Neural cell (in vitro differentiated cells): ENCODE results near the gene IPO9. TPM values are rescaled to one million over a fixed set of nuclear protein-coding genes. Genes with fewer than 3 reads are reported as not detected.

Experiments
- H2AFZ ChIP-seq: fragments of 200-600, 300-800 bp; sonication (generic), shearing (Covaris generic); 2 replicates; pipeline ENCODE4 v1.6.0; 2014; ENCODE audit warnings: low read depth, mild to moderate bottlenecking, antibody characterized with exemption, low read length, moderate library complexity
- H3F3A ChIP-seq: fragments of 200-600 bp; shearing (Covaris generic); 2 replicates; pipeline ENCODE4 v1.6.1; 2016; ENCODE audit warnings: mild to moderate bottlenecking, moderate library complexity, mixed read lengths, antibody characterized with exemption, low read length; ENCODE audit not compliant: insufficient read depth, poor library complexity, severe bottlenecking
- H3K27ac ChIP-seq: fragments of 200-600, 300-800 bp; sonication (generic), shearing (Covaris generic); 2 replicates; pipeline ENCODE4 v1.5.1; 2014; ENCODE audit warnings: mild to moderate bottlenecking, low read length, moderate library complexity
- H3K27me3 ChIP-seq: fragments of 300-800, 200-600 bp; sonication (generic), shearing (Covaris generic); 2 replicates; pipeline ENCODE4 v1.6.0; 2014; ENCODE audit warnings: mild to moderate bottlenecking, low read depth, low read length, moderate library complexity; ENCODE audit not compliant: insufficient read depth
- H3K36me3 ChIP-seq: fragments of 300-800, 200-600 bp; sonication (generic), shearing (Covaris generic); 2 replicates; pipeline ENCODE4 v1.5.1; 2014; ENCODE audit warnings: mild to moderate bottlenecking, antibody characterized with exemption, low read length, moderate library complexity; ENCODE audit not compliant: insufficient read depth
- H3K4me2 ChIP-seq: fragments of 300-800, 200-600 bp; sonication (generic), shearing (Covaris generic); 2 replicates; pipeline ENCODE4 v1.6.0; 2014; ENCODE audit warnings: mild to moderate bottlenecking, low read length
- H3K4me3 ChIP-seq: fragments of 300-800, 200-600 bp; sonication (generic), shearing (Covaris generic); 2 replicates; pipeline ENCODE4 v1.5.1; 2014; ENCODE audit warnings: mild to moderate bottlenecking, low read length, moderate library complexity
- H3K79me2 ChIP-seq: fragments of 200-600 bp; shearing (Covaris generic); replicated peaks from 2 replicates; pipeline ENCODE4 v1.6.0; 2014; ENCODE audit warnings: mild to moderate bottlenecking, low read length, moderate library complexity; ENCODE audit not compliant: insufficient read depth
- H3K9ac ChIP-seq: fragments of 300-800, 200-600 bp; sonication (generic), shearing (Covaris generic); 2 replicates; pipeline ENCODE4 v1.6.1; 2016; ENCODE audit warnings: mild to moderate bottlenecking, low read length, mixed read lengths
- H3K9me2 ChIP-seq: fragments of 200-600 bp; shearing (Covaris generic); 2 replicates; pipeline ENCODE4 v1.6.1; 2016; ENCODE audit warnings: mild to moderate bottlenecking, low read length, mixed read lengths; ENCODE audit not compliant: insufficient read depth
- H3K9me3 ChIP-seq: fragments of 200-600, 300-800 bp; sonication (generic), shearing (Covaris generic); 2 replicates; pipeline ENCODE4 v1.6.1; 2016; ENCODE audit warnings: mild to moderate bottlenecking, mixed run types, low read length, moderate library complexity, mixed read lengths
- H4K20me1 ChIP-seq: fragments of 200-600 bp; shearing (Covaris generic); 2 replicates; pipeline ENCODE4 v1.6.1; 2016; ENCODE audit warnings: mild to moderate bottlenecking, mixed run types; ENCODE audit not compliant: insufficient read depth
- EP300 ChIP-seq: fragments of 450-650 bp; conservative IDR thresholded peaks from 2 replicates; pipeline ENCODE4 v1.6.1; 2014; ENCODE audit warnings: antibody characterized with exemption, mild to moderate bottlenecking, moderate library complexity; ENCODE audit not compliant: poor library complexity, severe bottlenecking
- EZH2 ChIP-seq: fragments of 200-600, 300-800 bp; shearing (Covaris generic), sonication (generic); IDR thresholded peaks from 2 replicates; pipeline ENCODE4 v1.6.1; 2014; ENCODE audit warnings: antibody characterized with exemption, low read length, borderline replicate concordance, mild to moderate bottlenecking; ENCODE audit not compliant: insufficient read depth, poor library complexity, severe bottlenecking
- MXI1 ChIP-seq: fragments of 450-650 bp; conservative IDR thresholded peaks from 2 replicates; pipeline ENCODE4 v1.6.1; 2014; ENCODE audit warnings: antibody characterized with exemption, mild to moderate bottlenecking; ENCODE audit not compliant: poor library complexity, severe bottlenecking
- POLR2AphosphoS5 ChIP-seq: IDR thresholded peaks from 2 replicates; pipeline ENCODE4 v1.6.1; 2012
- RAD21 ChIP-seq: fragments of 450-650 bp; conservative IDR thresholded peaks from 2 replicates; pipeline ENCODE4 v1.6.1; 2014; ENCODE audit warnings: antibody characterized with exemption, mild to moderate bottlenecking, moderate library complexity
- SMC3 ChIP-seq: fragments of 450-650 bp; conservative IDR thresholded peaks from 2 replicates; pipeline ENCODE4 v1.6.1; 2014; ENCODE audit warnings: antibody characterized with exemption, mild to moderate bottlenecking, moderate library complexity; ENCODE audit not compliant: poor library complexity
- TAF1 ChIP-seq: IDR thresholded peaks from 2 replicates; pipeline ENCODE4 v1.6.1; 2012; ENCODE audit warnings: low read depth
- polyA plus RNA-seq: library from polyadenylated mRNA; depleted of rRNA; stranded (reverse); fragments of >200 nt; gene quantifications from 2 replicates; pipeline ENCODE4 v1.2.3, GENCODE V29; 2014
- TF ChIP-seq, protein P1 (sequence below): fragments of 450-650 bp; IDR thresholded peaks from 2 replicates; pipeline ENCODE4 v1.5.1; 2014; ENCODE audit warnings: antibody characterized with exemption, mild to moderate bottlenecking, moderate library complexity; ENCODE audit not compliant: poor library complexity, severe bottlenecking
- TF ChIP-seq, protein P2 (sequence below): IDR thresholded peaks from 2 replicates; pipeline ENCODE4 v1.6.1; 2012; ENCODE audit warnings: borderline replicate concordance

IPO9 gene
- polyA plus RNA-seq, 1 donor from 2014 or later, result 45.0 TPM

DNA sequence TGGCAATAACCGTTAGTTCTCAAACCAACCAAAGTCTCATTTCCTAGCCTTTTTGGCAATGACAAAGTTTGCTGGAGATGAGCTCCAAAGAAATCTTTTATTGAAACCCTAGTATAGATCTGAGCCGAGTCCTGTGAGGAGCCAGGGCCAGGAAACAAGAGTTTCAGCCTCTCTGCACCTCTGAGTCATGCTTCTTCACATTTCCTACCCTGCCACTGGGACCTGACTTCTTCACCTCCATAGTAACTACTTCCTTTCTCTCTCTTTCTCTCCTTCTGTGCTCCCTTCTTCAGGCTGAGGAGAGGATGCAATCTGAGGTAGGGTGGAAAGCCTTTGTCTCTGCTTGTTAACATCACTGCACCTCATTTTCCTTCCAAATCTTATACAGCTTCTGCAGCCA lies 38.7 kb upstream of the IPO9 start:
- no peaks in the 10 kb centered on the region for H3K79me2 ChIP-seq
- no peaks in the 10 kb centered on the region for H3K9me2 ChIP-seq
- H3K36me3 ChIP-seq, result peaks cover 23% of the 10 kb centered on the region
- no peak overlapping the region for H2AFZ ChIP-seq
- TF ChIP-seq, protein P1, sequence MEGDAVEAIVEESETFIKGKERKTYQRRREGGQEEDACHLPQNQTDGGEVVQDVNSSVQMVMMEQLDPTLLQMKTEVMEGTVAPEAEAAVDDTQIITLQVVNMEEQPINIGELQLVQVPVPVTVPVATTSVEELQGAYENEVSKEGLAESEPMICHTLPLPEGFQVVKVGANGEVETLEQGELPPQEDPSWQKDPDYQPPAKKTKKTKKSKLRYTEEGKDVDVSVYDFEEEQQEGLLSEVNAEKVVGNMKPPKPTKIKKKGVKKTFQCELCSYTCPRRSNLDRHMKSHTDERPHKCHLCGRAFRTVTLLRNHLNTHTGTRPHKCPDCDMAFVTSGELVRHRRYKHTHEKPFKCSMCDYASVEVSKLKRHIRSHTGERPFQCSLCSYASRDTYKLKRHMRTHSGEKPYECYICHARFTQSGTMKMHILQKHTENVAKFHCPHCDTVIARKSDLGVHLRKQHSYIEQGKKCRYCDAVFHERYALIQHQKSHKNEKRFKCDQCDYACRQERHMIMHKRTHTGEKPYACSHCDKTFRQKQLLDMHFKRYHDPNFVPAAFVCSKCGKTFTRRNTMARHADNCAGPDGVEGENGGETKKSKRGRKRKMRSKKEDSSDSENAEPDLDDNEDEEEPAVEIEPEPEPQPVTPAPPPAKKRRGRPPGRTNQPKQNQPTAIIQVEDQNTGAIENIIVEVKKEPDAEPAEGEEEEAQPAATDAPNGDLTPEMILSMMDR, result no peak
- TF ChIP-seq MXI1 (no peak), RAD21 (no peak), SMC3 (no peak), EZH2 (no peak), POLR2AphosphoS5 (no peak), EP300 (no peak), TAF1 (no peak)
- TF ChIP-seq, protein P2, sequence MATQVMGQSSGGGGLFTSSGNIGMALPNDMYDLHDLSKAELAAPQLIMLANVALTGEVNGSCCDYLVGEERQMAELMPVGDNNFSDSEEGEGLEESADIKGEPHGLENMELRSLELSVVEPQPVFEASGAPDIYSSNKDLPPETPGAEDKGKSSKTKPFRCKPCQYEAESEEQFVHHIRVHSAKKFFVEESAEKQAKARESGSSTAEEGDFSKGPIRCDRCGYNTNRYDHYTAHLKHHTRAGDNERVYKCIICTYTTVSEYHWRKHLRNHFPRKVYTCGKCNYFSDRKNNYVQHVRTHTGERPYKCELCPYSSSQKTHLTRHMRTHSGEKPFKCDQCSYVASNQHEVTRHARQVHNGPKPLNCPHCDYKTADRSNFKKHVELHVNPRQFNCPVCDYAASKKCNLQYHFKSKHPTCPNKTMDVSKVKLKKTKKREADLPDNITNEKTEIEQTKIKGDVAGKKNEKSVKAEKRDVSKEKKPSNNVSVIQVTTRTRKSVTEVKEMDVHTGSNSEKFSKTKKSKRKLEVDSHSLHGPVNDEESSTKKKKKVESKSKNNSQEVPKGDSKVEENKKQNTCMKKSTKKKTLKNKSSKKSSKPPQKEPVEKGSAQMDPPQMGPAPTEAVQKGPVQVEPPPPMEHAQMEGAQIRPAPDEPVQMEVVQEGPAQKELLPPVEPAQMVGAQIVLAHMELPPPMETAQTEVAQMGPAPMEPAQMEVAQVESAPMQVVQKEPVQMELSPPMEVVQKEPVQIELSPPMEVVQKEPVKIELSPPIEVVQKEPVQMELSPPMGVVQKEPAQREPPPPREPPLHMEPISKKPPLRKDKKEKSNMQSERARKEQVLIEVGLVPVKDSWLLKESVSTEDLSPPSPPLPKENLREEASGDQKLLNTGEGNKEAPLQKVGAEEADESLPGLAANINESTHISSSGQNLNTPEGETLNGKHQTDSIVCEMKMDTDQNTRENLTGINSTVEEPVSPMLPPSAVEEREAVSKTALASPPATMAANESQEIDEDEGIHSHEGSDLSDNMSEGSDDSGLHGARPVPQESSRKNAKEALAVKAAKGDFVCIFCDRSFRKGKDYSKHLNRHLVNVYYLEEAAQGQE, result no peak
- H3F3A ChIP-seq, result no peaks in the 10 kb centered on the region
- no peak overlapping the region for H3K4me2 ChIP-seq
- H4K20me1 ChIP-seq, result no peaks in the 10 kb centered on the region
- H3K9ac ChIP-seq, result no peak overlapping the region
- no peaks in the 10 kb centered on the region for H3K9me3 ChIP-seq
- H3K27ac ChIP-seq, result no peak overlapping the region
- no peak overlapping the region for H3K4me3 ChIP-seq
- no peaks in the 10 kb centered on the region for H3K27me3 ChIP-seq

DNA sequence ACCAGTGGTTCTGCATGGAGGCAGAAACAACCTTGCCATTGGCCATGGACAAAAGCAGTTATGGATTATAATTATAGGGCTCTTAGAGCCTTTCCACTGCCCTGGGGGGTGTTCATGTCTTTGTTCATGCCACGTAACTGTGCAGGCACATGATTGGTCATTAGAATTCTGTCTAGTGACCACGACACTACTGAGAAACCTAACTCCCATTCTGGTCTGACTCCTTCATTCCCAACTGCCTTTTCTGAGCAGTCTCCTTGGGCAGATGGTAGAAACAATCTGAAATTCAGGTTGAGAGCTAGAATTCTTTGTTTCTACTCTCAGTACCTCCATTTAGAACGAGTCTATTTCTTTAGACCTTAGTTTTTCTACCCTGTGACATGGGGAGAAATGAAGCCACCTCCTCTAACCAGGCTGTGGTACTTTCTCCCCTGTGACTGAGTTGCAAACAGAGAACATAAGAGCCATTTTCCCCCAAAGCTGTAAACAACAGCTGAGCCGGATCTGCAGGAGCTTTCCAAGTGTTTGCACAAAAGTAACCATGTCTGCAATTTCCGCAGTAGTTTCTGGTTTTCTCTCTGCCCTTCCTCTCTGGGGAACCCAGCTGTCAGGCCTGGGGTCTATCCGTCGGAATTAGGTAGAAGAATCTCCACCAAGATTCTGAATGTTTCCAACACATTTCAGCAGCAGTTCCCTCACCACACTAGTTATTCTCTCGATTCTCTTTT lies 37.7 kb upstream of the IPO9 start:
- Histone ChIP-seq H3K9ac (no peak overlapping the region), H3K4me3 (no peak overlapping the region)

More for the DNA sequence above, 37.7 kb upstream of the IPO9 start:
- no peak overlapping the region for H3K27ac ChIP-seq
- TF ChIP-seq RAD21 (no peak), SMC3 (no peak), POLR2AphosphoS5 (no peak)
- TF ChIP-seq, protein P2, result no peak
- TF ChIP-seq, protein P1, result no peak
- H3F3A ChIP-seq, result no peaks in the 10 kb centered on the region
- no peaks in the 10 kb centered on the region for H3K9me3 ChIP-seq
- no peaks in the 10 kb centered on the region for H4K20me1 ChIP-seq
- no peaks in the 10 kb centered on the region for H3K79me2 ChIP-seq
- peaks cover 20% of the 10 kb centered on the region for H3K36me3 ChIP-seq
- no peak overlapping the region for H3K4me2 ChIP-seq
- no peaks in the 10 kb centered on the region for H3K27me3 ChIP-seq
- no peak overlapping the region for H2AFZ ChIP-seq
- H3K9me2 ChIP-seq, result no peaks in the 10 kb centered on the region
